DMS153 treated with DMSO at 0.1 percent for 48 hours (cell line): Measurements from ENCODE around the gene PRM1.

Experiments
- DNase-seq: peaks from one replicate; lab custom pipeline; 2025; ENCODE audit not compliant: unreplicated experiment; lab: John Stamatoyannopoulos, UW

The PRM1 gene

DNA sequence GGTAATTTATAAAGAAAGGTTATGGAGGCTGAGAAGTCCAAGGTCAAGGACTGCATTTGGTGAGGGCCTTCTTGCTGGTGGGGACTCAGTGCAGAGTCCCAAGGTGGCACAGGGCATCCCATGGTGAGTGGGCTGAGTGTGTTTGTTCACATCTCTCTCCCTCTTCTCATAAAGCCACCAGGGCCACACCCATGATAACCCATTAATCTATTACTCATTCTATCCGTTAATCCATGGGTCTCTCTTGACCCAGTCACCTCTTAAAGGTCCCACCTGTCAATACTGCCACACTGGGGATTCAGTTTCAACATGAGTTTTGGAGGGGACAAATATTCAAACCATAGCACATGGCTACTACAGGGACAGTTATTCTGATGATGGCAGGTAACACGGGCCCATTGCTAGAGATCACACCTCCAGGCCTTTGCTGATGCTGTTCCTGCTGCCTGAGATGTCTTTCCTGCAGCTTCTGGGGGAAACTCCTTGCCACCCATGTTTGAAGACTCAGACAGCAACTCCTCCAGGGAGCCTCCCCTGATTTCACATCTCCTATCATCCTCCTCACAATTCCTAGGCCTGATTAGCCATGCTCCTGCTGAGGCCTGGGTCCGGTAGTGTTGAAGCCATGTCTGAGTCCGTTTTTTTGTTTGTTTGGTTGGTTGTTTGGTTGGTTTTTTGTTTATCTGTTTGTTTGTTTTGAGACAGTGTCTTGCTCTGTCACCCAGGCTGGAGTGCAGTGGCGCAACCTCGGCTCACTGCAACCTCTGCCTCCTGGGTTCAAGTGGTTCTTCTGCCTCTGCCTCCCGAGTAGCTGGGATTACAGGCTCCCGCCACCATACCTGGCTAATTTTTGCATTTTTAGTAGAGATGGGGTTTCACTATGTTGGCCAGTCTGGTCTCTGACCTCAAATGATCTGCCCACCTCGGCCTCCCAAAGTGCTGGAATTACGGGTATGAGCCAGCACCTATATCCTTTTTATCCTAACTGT, 41.2 kb downstream of the PRM1 start:
- DNase-seq = no peak

DNA sequence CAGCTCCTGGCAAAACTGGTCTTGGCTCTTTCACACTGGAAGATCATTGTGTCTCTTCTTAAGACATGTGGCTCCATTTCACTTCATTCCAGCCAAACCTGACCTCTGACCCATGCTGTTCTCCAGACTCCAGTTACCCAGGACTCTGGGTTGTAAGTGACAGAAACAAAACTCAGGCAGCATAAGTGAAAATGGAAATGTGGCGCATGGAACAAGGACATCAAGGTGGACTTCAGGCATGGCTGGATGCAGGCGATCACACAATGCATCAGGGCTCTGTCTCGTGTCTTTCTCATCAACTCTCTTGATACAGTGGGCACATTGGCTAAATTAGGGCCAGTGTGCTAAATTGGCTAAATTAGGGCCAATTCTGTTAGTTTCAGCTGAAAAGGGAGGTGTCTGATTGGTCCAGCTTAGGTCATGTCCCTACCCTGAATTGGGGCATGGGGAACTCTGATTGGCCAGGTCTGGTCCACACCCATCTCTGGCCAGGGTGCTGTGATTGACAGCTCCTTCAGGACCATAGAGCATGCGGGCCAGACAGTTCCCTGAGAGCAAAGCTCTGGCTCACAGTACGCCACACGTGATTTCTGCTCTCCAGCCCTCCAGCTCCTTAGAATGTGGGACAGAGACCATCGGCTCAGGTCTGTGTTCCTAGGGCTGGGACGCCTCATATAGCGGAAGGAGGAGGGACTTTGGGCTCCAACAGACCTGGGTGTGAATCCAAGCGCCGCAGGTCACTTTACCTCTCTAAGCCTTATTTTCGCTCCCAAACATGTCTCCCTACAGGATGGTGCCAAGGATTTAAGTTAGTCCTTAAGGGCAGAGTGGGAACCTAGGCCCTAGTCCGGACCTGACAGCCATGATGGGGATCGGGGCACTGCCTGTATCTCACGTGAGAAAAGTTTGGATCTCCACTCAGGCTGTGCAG, 42.6 kb downstream of the PRM1 start:
- DNase-seq = no peak

DNA sequence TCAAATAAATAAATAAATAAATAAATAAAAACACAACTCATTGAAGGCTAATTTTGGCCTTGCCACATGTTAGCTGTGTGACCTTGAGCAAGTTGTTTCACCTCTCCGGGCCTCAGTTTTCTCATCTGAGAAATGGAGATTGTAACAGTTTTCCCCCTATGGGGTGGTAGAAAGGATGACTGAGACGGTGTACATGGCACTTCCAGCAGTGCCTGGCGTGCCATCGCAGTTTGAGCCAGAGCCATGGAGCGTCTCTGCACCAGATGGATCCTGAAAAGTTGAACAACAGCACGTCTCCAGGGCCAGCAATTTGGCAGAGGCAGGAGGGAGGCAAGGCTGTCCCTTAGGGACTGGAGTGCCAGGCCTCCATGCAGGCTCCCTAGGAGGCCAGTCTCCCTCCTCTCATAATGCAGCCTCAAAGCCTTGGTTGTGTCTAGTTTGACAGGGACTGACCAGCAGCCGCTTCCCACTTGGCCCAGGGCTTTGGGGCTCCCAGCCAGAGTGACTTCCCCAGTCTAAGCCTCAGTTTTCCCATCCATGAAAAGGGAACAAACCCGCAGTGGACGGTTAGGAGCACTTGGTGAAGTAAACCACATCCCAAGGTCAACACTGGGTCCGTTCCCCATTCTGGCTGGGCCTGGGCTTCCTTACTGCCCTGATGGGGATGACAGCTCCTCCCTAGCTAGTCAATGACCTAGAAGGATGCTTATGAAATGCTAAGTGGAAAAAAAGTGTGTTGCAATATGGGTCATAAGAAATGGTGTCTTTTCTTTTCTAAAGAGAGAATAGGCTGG, 44.5 kb downstream of the PRM1 start:
- no peak for DNase-seq

DNA sequence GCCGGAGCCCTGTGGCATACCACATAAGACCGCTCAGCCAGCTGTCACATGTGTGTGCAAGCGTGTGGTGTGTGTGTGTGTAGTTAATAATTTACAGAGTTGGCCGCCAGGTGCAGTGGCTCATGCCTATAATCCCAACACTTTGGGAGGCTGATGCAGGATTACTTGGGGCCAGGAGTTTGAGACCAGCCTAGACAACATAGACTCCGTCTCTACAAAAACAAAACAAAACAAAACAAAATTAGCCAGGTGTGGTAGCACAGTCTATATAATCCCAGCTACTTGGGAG, 45.5 kb downstream of the PRM1 start:
- no peak for DNase-seq

DNA sequence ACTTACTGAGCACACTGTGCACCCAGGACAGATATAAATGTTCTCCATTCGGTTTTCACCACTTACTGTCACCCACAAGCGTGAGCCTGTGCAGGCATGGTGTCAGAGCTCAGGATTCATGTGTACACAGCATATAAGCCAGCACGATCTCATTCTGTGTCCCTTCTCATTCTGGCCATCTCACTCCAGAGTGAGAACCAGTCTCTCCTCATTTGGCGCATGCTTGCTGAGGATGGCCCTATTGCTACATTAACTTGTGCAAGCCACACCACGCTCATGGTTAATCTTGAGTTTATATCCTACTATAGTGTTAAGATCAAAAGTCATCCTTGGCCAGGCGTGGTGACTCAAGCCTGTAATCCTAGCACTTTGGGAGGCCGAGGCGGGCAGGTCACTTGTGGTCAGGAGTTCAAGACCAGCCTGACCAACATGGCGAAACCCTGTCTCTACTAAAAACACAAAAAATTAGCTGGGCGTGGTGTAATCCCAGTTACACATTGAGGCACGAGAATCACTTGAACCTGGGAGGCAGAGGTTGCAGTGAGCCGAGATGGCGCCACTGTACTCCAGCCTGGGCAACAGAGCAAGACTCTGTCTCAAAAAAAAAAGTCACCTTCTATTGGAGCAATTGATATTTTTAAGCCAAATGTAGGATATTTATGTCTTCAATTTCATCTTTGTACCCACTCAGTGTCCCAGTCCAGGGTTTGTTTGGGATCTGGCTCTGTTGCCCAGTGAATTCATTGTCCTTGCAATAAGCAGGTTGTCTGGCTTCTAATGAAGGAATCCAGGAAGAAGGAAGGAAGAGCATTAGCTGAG, 46.0 kb downstream of the PRM1 start:
- DNase-seq = no peak

DNA sequence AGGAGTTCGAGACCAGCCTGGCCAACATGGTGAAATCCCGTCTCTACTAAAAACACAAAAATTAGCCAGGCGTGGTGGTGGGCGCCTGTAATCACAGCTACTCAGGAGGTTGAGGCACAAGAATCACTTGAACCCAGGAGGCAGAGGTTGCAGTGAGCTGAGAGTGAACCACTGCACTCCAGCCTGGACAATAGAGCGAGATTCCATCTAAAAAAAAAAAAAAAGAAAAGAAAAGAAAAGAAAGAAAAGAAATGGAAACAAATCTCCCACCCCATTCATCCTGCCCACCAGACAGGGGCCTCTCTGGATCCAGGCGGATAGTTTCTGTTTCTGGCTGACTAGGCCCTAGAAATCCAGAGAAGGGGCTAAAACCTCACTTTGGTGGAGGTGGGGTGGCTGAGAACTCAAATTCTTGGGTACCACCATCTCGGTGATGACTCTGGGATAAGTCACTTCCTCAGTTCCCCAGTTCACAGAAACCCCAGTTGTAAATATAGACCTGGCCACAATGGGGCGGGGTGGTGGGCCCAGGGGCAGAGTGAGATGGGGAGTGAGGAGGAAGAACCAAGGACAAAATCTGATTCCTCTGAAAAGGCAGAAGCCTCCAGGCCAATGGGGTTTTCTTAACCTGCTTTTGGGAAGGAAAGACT, 47.3 kb downstream of the PRM1 start:
- no peak for DNase-seq

DNA sequence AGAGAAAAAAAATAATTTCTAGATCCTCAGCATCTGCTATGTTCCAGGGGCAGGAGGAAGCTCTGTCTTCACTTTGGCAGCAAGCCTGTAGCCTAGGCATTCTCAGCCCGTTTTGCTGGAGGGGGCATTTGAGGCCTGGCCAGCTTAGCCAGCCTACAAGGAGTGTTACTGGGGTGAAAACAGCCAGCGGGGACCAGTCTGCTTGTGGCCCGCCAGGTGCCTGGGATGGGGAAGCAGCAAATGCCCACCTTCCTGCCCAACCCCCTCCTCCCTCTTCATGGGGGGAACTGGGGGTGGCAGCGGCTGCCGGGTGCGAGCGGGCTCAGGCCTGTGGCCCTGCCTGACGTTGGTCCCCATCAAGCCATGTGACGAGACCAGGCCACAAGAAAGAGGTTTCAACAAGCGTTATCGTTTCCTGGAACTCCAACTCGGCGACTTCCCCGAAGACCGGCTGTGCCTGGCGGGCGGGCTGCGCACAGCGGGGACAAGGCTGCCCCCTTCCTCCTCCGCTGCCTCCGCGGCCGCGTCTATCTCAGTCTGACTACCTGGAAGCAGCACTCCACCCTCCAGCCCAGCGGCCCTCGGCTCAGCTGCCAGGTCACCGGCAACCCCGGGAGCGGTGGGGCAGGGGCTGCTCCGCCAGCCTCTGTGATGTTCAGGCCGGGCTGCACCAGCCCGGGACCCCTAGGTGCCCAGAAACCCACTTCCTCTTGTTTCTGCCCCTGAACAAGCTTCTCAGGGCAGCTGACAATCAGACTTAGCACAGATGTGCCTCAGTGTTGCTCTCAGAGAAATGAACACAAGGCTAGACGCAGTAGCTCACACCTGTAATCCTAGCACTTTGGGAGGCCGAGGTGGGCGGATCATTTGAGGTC, 48.0 kb downstream of the PRM1 start:
- DNase-seq = no peak

DNA sequence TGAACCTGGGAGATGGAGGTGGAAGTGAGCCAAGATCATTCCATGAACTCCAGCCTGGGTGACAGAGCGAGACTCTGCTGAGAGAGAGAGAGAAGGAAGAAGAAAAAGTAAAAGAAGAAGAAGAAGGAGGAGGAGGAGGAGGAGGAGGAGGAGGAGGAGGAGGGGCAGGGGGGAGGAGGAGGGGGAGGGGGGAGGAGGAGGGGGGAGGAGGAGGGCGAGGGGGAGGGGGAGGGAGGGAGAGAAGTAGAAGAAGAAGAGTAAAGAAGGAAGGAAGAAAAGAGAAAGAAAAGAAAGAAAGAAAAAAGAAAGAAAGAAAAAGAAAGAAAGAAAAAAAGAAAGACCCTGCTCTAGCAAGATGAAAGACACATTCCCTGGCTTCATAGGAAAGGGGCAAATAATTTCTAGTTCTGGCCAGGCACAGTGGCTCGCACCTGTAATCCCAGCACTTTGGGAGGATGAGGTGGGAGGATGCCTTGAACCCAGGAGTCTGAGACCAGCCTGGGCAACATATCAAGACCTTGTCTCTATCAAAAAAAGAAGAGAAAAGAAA, 48.8 kb downstream of the PRM1 start:
- DNase-seq = no peak

DNA sequence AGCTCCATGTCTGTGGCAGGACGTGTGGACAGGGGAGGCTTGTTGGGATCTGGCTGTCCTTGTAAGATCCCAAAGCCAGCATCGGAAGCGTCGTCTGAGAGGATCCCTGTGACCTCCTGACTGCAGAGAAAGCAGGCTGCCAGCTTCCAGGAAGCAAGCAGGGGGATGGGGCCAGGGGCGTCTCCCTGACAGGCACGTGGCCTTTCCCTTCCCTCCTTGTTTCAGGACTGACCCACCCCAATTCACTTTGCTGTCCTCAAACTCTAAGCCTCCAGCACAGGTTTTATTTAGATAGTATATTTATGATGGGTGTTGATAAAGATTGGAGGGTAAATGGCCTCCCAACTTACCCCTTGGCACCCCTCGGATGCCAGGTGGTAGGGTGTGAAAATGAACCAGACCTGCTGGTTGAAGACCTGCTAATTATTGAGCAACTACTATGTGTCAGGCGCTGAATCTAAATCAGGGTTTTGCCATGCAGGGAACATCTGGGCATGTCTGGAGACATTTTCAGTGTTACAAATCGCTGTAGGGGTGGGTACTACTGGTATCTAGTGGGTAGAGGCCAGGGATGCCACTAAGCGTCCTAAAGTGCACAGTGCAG, 49.7 kb downstream of the PRM1 start:
- DNase-seq = no peak
